HEK293T (cell line): ENCODE results near the gene AP3M1.

ENCODE experiments used
- CTCF ChIA-PET: fragments of 350-600 bp; formaldehyde crosslinking; extraction: SDS; loops from one replicate; lab custom pipeline; 2021; ENCODE audit warnings: antibody characterized with exemption, inconsistent platforms; lab: Yijun Ruan, JAX
- POLR2A ChIA-PET: fragments of 350-600 bp; formaldehyde crosslinking; extraction: SDS; loops from one replicate; lab custom pipeline; 2020; ENCODE audit warnings: antibody characterized with exemption, inconsistent platforms; lab: Yijun Ruan, JAX
- DNase-seq: peaks from one replicate; pipeline ENCODE4 v3.0.0; 2012; ENCODE audit warnings: mixed read lengths; ENCODE audit errors: extremely low spot score
- ARNT ChIP-seq: fragments of 450-650 bp; IDR thresholded peaks from 2 replicates; pipeline ENCODE4 v1.6.1; 2017; ENCODE audit warnings: mild to moderate bottlenecking
- BHLHE40 ChIP-seq: fragments of 450-650 bp; IDR thresholded peaks from 2 replicates; pipeline ENCODE4 v1.6.1; 2016; ENCODE audit warnings: mild to moderate bottlenecking, moderate library complexity, borderline replicate concordance
- CTBP1 ChIP-seq: fragments of 450-650 bp; IDR thresholded peaks from 2 replicates; pipeline ENCODE4 v1.6.1; 2016; ENCODE audit warnings: borderline replicate concordance
- ELF4 ChIP-seq: fragments of 450-650 bp; IDR thresholded peaks from 2 replicates; pipeline ENCODE4 v1.6.1; 2017; ENCODE audit warnings: antibody characterized with exemption
- FOXA1 ChIP-seq: fragments of 450-650 bp; IDR thresholded peaks from 2 replicates; pipeline ENCODE4 v1.6.1; 2016; ENCODE audit warnings: mild to moderate bottlenecking
- FOXK2 ChIP-seq: fragments of 450-650 bp; IDR thresholded peaks from 2 replicates; pipeline ENCODE4 v1.6.1; 2016; ENCODE audit warnings: mild to moderate bottlenecking
- FOXM1 ChIP-seq: fragments of 450-650 bp; IDR thresholded peaks from 2 replicates; pipeline ENCODE4 v1.6.1; 2017; ENCODE audit warnings: mild to moderate bottlenecking, borderline replicate concordance
- HDGF ChIP-seq: fragments of 450-650 bp; IDR thresholded peaks from 2 replicates; pipeline ENCODE4 v1.6.1; 2017; ENCODE audit warnings: antibody characterized with exemption, borderline replicate concordance
- L3MBTL2 ChIP-seq: fragments of 450-650 bp; conservative IDR thresholded peaks from 2 replicates; pipeline ENCODE4 v1.6.1; 2016; ENCODE audit warnings: mild to moderate bottlenecking
- LEF1 ChIP-seq: fragments of 450-650 bp; IDR thresholded peaks from 2 replicates; pipeline ENCODE4 v1.6.1; 2017; ENCODE audit warnings: mild to moderate bottlenecking, borderline replicate concordance
- NFRKB ChIP-seq: fragments of 450-650 bp; IDR thresholded peaks from 2 replicates; pipeline ENCODE4 v1.6.1; 2016; ENCODE audit warnings: mild to moderate bottlenecking, moderate library complexity
- PKNOX1 ChIP-seq: fragments of 450-650 bp; IDR thresholded peaks from 2 replicates; pipeline ENCODE4 v1.6.1; 2016
- SP1 ChIP-seq: fragments of 450-650 bp; IDR thresholded peaks from 2 replicates; pipeline ENCODE4 v1.6.1; 2017
- SUZ12 ChIP-seq: fragments of 450-650 bp; IDR thresholded peaks from 2 replicates; pipeline ENCODE4 v1.6.1; 2016; ENCODE audit warnings: mild to moderate bottlenecking
- TARDBP ChIP-seq: fragments of 450-650 bp; IDR thresholded peaks from 2 replicates; pipeline ENCODE4 v1.6.1; 2016
- ZNF384 ChIP-seq: fragments of 450-650 bp; IDR thresholded peaks from 2 replicates; pipeline ENCODE4 v1.6.1; 2016

Gene AP3M1

GRCh38 chr10:74187237-74187636 is 36.6 kb upstream of the AP3M1 start:
- ChIA-PET POLR2A (no interaction called here), CTCF (no interaction called here)
- TF ChIP-seq TARDBP, result no peak
- no peak for TF ChIP-seq ARNT
- no peak for TF ChIP-seq FOXM1
- TF ChIP-seq BHLHE40, result no peak
- TF ChIP-seq SUZ12, result no peak
- TF ChIP-seq HDGF, result no peak
- no peak for TF ChIP-seq SP1
- TF ChIP-seq ZNF384, result no peak
- TF ChIP-seq LEF1, result no peak
- no peak for TF ChIP-seq CTBP1
- TF ChIP-seq FOXA1, result no peak
- no peak for TF ChIP-seq ELF4
- no peak for TF ChIP-seq NFRKB
- no peak for TF ChIP-seq FOXK2
- no peak for TF ChIP-seq L3MBTL2
- no peak for TF ChIP-seq PKNOX1
- no peak for DNase-seq

DNA sequence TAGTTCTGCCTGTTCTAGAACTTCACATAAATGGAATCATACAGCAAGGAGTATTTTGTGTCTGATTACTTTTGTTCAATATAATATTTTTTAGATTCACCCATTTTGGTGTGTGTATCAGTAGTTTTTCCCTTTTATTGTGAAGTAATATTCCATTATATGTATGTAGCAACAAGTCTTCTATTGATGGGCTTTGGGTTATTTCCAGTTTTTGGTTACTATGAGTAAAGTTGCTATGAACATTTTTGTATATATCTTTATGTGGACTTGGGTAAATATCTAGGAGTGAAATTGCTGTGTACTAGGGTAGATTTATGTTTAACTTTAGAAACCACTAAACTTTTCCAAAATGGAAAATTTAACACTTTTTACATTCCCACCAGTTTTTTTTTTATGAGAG is 36.0 kb upstream of the AP3M1 start:
- POLR2A ChIA-PET, result no interaction called here

DNA sequence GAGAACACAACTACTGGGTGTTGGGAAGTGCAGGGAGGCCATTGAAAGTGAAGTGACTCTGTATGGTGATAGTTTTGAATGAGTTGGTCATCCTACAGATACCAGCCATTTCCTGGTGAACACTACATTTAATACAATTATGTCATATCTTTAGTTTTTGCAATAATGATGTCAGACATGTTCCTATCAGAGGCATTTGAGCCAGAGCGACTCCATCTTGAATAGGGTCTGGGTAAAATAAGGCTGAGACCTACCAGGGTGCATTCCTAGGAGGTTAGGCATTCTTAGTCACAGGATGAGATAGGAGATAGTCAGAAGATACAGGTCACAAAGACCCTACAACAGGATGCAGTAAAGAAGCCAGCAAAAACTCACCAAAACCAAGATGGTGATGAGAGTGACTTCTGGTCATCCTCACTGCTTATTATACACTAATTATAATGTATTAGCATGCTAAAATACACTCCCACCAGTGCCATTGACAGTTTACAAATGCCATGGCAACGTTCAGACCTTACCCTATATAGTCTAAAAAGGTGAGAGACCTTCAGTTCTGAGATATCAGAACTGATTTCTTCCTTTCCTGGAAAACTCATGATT is 28.6 kb upstream of the AP3M1 start:
- ChIA-PET POLR2A (no interaction called here), CTCF (no interaction called here)
- no peak for DNase-seq
- TF ChIP-seq TARDBP (no peak), CTBP1 (no peak), ZNF384 (no peak), HDGF (no peak)

More for the DNA sequence above, 36.0 kb upstream of the AP3M1 start:
- DNase-seq, result no peak
- TF ChIP-seq CTBP1 (no peak), SP1 (no peak), NFRKB (no peak), ARNT (no peak), ELF4 (no peak), ZNF384 (no peak), LEF1 (no peak), FOXA1 (no peak), SUZ12 (no peak), PKNOX1 (no peak), HDGF (no peak), FOXK2 (no peak), L3MBTL2 (no peak), TARDBP (no peak), FOXM1 (no peak), BHLHE40 (no peak)
- CTCF ChIA-PET, result no interaction called here

DNA sequence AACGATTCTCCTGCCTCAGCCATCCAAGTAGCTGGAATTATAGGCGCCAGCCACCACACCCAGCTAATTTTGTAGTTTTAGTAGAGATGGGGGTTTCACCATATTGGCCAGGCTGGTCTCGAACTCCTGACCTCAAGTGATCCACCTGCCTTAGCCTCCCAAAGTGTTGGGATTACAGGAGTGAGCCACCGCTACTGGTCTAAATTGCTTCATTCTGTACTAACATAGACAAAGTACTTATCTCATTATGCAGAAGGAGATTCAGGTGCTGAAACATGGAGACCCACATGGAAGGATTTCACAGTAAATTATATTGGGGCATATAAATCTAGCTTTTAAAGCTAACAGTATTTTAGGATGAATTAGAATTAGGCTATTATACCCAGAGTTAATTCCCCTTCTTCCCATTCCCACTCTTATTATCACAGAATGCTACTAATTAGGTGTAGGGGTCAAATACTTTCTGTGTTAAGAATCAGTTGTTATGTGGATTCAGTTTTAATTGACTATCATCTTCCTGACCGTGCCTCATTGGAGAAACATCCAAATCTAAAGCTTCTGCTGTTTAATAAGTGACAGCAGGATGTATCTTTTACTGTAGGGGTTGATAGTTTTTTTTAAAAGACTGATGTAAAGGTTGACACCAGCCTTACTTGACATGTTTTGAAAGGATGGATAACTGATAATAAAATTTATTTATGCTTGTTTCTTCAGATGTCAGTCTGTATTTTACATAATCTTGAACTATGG is 27.6 kb upstream of the AP3M1 start:
- no peak for DNase-seq
- ChIA-PET POLR2A (interaction anchor here (2.3 kb wide), 1 partner anchor 12 kb away, joined by 13 read pairs; no protein-coding TSS in a partner anchor), CTCF (interaction anchor here (0.7 kb wide), 1 partner anchor 199 kb away, joined by 3 read pairs; no protein-coding TSS in a partner anchor)
- TF ChIP-seq FOXM1 (no peak), HDGF (no peak), LEF1 (no peak), ELF4 (no peak), SUZ12 (no peak), FOXK2 (no peak), PKNOX1 (no peak), L3MBTL2 (no peak), ARNT (no peak), ZNF384 (no peak), NFRKB (no peak)

DNA sequence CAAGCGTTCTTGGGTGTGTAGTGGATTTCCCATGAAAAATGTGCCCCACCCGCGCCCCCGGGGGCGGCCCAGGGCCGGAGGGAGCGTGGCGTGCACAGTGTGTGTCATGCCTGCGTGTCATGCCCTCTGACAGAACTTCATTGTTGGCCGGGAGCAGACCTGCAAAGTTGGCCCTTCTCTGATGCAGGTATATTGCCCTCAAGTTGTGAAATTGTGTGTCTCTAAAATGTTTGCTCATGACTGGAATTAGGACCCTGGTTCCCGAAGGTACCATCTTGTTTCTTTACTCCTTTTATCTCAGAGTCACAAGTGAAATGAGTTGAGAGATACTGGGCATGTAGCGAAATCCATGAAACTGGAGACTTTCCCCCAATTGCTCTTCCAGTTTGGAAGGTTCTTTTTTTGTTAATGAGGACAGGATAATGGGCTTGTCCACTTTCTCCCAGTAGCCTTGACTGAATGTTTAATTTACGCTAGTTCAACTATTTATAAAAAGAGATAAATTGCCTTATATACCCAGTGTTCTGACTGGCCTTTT is 26.6 kb upstream of the AP3M1 start:
- TF ChIP-seq NFRKB, result no peak
- no peak for TF ChIP-seq FOXK2
- no peak for TF ChIP-seq LEF1
- no peak for TF ChIP-seq ELF4
- no peak for TF ChIP-seq FOXM1
- no peak for TF ChIP-seq L3MBTL2
- TF ChIP-seq ZNF384, result no peak
- no peak for TF ChIP-seq BHLHE40
- no peak for TF ChIP-seq TARDBP
- no peak for TF ChIP-seq SP1
- no peak for TF ChIP-seq CTBP1
- ChIA-PET POLR2A (interaction anchor here (1.5 to 2.3 kb wide), 3 partner anchors 10 to 21 kb away, joined by 4 to 13 read pairs (median 7); no protein-coding TSS in a partner anchor), CTCF (no interaction called here)
- peak; percentile 16 for DNase-seq
